Measurements from ENCODE around the gene OPCML. TPM values are rescaled to one million over a fixed set of nuclear protein-coding genes. Genes with fewer than 3 reads are reported as not detected.

The OPCML gene
- total and polyA plus RNA-seq, 2 of the 13 experiments (the other 11 are each of a cell fraction or from before 2014, with no cell fraction given): not detected

DNA sequence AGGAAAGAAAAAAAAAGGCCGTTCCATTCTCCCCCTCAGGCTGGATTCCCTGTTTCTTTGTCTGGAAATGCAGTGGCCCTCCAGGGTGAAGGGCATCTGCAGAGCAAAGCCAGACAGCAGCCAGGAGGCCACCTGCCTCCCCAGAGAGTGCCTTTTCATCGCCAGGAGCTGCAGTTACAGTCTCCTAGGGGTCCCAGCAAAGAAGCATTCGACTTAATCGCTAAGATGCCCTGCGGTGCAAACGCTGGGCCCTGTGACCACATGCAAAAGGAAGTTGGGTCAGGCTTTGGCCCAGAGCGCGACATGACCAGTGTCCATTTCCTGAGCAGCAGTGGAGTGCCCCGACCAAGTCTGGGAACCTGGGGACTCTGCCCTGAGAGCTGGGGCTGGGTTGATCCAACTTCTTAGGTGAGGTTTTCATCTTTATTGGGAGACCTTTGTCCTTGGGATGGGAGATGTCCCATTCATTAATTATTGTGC lies 304.6 kb downstream of the OPCML start (continued):
- TF ChIP-seq ZFP91 (CRISPR knock-in tag; IDR thresholded peaks at IDR 0.05; ENCODE audit: borderline replicate concordance): no peak
- no peak for TF ChIP-seq TEAD3 (CRISPR knock-in tag; optimal IDR thresholded peaks at IDR 0.05; ENCODE audit: borderline replicate concordance)
- no peak for TF ChIP-seq ZNF451 (CRISPR knock-in tag; IDR thresholded peaks at IDR 0.05)
- no peak for TF ChIP-seq ARID3A (IDR thresholded peaks at IDR 0.05; ENCODE audit: low read depth, low read length)
- TF ChIP-seq ZNF883 (CRISPR knock-in tag; IDR thresholded peaks at IDR 0.05; ENCODE audit: not compliant biosample characterization): no peak
- TF ChIP-seq GLI4 (CRISPR knock-in tag; IDR thresholded peaks at IDR 0.05; ENCODE audit: borderline replicate concordance): no peak
- TF ChIP-seq ZNF816 (CRISPR knock-in tag; IDR thresholded peaks at IDR 0.05; ENCODE audit: borderline replicate concordance): no peak
- no peak for TF ChIP-seq KMT2A (CRISPR knock-in tag; IDR thresholded peaks at IDR 0.05)
- TF ChIP-seq ZSCAN9 (CRISPR knock-in tag; IDR thresholded peaks at IDR 0.05; ENCODE audit: borderline replicate concordance): no peak
- no peak for TF ChIP-seq AKAP8 (CRISPR knock-in tag; IDR thresholded peaks at IDR 0.05)
- TF ChIP-seq, protein P1, sequence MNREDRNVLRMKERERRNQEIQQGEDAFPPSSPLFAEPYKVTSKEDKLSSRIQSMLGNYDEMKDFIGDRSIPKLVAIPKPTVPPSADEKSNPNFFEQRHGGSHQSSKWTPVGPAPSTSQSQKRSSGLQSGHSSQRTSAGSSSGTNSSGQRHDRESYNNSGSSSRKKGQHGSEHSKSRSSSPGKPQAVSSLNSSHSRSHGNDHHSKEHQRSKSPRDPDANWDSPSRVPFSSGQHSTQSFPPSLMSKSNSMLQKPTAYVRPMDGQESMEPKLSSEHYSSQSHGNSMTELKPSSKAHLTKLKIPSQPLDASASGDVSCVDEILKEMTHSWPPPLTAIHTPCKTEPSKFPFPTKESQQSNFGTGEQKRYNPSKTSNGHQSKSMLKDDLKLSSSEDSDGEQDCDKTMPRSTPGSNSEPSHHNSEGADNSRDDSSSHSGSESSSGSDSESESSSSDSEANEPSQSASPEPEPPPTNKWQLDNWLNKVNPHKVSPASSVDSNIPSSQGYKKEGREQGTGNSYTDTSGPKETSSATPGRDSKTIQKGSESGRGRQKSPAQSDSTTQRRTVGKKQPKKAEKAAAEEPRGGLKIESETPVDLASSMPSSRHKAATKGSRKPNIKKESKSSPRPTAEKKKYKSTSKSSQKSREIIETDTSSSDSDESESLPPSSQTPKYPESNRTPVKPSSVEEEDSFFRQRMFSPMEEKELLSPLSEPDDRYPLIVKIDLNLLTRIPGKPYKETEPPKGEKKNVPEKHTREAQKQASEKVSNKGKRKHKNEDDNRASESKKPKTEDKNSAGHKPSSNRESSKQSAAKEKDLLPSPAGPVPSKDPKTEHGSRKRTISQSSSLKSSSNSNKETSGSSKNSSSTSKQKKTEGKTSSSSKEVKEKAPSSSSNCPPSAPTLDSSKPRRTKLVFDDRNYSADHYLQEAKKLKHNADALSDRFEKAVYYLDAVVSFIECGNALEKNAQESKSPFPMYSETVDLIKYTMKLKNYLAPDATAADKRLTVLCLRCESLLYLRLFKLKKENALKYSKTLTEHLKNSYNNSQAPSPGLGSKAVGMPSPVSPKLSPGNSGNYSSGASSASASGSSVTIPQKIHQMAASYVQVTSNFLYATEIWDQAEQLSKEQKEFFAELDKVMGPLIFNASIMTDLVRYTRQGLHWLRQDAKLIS (CRISPR knock-in tag; IDR thresholded peaks at IDR 0.05): no peak
- no peak for TF ChIP-seq ZFP36 (IDR thresholded peaks at IDR 0.05; ENCODE audit: borderline replicate concordance, low read depth, low read length, partially characterized antibody)
- no peak for TF ChIP-seq ZNF749 (CRISPR knock-in tag; IDR thresholded peaks at IDR 0.05; ENCODE audit: borderline replicate concordance)

All from HepG2 (cell line).